GM19193 (cell line): ENCODE measurements around the gene PAIP1.

Experiments used
- POLR2A ChIP-seq: IDR thresholded peaks from 4 replicates; pipeline ENCODE4 v1.6.1; 2011; ENCODE audit not compliant: insufficient read depth, insufficient read length; ENCODE audit errors: extremely low read depth

The PAIP1 gene

GRCh38 chr5:43581398-43581797 is 24.5 kb upstream of the PAIP1 start:
- TF ChIP-seq POLR2A, result no peak

GRCh38 chr5:43573058-43573457 is 16.2 kb upstream of the PAIP1 start:
- TF ChIP-seq POLR2A, result no peak

GRCh38 chr5:43572357-43572756 is 15.5 kb upstream of the PAIP1 start:
- TF ChIP-seq POLR2A, result no peak

GRCh38 chr5:43571237-43571636 is 14.4 kb upstream of the PAIP1 start:
- TF ChIP-seq POLR2A, result no peak

GRCh38 chr5:43570450-43571158 is 13.7 kb upstream of the PAIP1 start:
- TF ChIP-seq POLR2A, result no peak

- no peak for TF ChIP-seq POLR2A
Observed at GRCh38 chr5:43569236-43569746, 12.4 kb upstream of the PAIP1 start.

GRCh38 chr5:43567967-43568366 is 11.1 kb upstream of the PAIP1 start:
- no peak for TF ChIP-seq POLR2A

GRCh38 chr5:43565043-43565442 is 8.2 kb upstream of the PAIP1 start:
- no peak for TF ChIP-seq POLR2A

GRCh38 chr5:43564289-43564850 is 7.5 kb upstream of the PAIP1 start:
- TF ChIP-seq POLR2A, result no peak

- TF ChIP-seq POLR2A, result no peak
Observed at GRCh38 chr5:43563321-43563720, 6.4 kb upstream of the PAIP1 start.

- TF ChIP-seq POLR2A, result no peak
Observed at GRCh38 chr5:43561356-43561755, 4.5 kb upstream of the PAIP1 start.

- TF ChIP-seq POLR2A, result no peak
Observed at GRCh38 chr5:43560128-43560527, 3.3 kb upstream of the PAIP1 start.

- no peak for TF ChIP-seq POLR2A
Observed at GRCh38 chr5:43555895-43556606, 826 bp downstream of the PAIP1 start.

GRCh38 chr5:43554497-43554896 is 2.4 kb downstream of the PAIP1 start:
- no peak for TF ChIP-seq POLR2A

GRCh38 chr5:43553381-43553780 is 3.5 kb downstream of the PAIP1 start:
- TF ChIP-seq POLR2A, result no peak

GRCh38 chr5:43551731-43552130 is 5.1 kb downstream of the PAIP1 start:
- no peak for TF ChIP-seq POLR2A
